ENCODE results near the gene PCDHB14.

DNA sequence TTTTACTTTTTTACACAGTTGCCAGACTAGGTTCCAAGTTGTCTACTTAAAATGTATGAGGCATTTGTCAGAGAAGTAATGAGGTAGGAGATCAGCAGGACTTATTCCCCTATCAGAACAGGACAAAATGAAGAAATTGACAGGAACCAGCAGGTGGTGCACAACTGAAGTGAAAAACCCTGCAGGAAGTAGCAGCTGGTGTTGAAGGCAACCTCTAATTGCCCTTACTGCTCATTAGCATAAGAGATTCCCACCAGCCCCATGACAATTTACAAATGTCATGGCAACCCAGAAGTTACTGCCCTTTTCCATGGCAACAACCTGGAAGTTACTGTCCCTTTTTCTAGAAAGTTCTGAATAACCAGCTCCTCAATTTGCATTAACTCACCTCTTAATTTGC, 27.4 kb downstream of the PCDHB14 start:
- TF ChIP-seq CTCF (IDR thresholded peaks at IDR 0.05) (no peak), POLR2A (IDR thresholded peaks at IDR 0.05) (no peak), EP300 (IDR thresholded peaks at IDR 0.05; ENCODE audit: low read depth) (no peak), POLR2AphosphoS5 (IDR thresholded peaks at IDR 0.05) (no peak)

All from transverse colon (tissue), 4 donors.